A673 (cell line): ENCODE data around the gene QRSL1.

Experiments used
- EZH2 ChIP-seq: fragments of 200-600 bp; sonication (generic); IDR thresholded peaks from 2 replicates; pipeline ENCODE4 v1.6.1; 2017; ENCODE audit warnings: borderline replicate concordance, low read depth, mild to moderate bottlenecking, mixed read lengths, antibody characterized with exemption, low read length; ENCODE audit not compliant: poor library complexity, severe bottlenecking
- TF ChIP-seq, protein P1 (sequence below): fragments of 300-800, 200-600 bp; sonication (generic); conservative IDR thresholded peaks from 2 replicates; pipeline ENCODE4 v1.5.1; 2017; ENCODE audit warnings: low read depth, mild to moderate bottlenecking, antibody characterized with exemption, low read length, moderate library complexity, mixed read lengths

DNA sequence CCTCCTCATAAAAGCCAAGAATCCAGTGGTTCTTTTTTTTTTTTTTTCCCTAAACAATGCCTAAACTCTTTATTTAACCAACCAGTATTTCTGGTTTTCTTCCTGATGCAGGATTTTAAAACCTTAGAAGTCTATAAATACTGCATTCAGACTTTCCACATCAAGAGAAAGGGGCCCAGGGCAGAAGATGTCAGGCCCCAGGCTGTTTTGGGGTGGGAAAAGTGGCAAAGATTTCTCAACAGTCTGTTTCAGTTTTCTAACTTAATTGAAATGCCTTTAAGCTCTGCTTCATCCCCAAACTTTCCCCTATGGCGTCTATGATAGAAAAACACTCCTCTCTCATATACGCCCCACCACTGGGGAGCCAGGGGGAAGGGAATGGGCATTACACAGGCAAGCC is 33.1 kb downstream of the QRSL1 start:
- TF ChIP-seq, protein P1, sequence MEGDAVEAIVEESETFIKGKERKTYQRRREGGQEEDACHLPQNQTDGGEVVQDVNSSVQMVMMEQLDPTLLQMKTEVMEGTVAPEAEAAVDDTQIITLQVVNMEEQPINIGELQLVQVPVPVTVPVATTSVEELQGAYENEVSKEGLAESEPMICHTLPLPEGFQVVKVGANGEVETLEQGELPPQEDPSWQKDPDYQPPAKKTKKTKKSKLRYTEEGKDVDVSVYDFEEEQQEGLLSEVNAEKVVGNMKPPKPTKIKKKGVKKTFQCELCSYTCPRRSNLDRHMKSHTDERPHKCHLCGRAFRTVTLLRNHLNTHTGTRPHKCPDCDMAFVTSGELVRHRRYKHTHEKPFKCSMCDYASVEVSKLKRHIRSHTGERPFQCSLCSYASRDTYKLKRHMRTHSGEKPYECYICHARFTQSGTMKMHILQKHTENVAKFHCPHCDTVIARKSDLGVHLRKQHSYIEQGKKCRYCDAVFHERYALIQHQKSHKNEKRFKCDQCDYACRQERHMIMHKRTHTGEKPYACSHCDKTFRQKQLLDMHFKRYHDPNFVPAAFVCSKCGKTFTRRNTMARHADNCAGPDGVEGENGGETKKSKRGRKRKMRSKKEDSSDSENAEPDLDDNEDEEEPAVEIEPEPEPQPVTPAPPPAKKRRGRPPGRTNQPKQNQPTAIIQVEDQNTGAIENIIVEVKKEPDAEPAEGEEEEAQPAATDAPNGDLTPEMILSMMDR = no peak
- TF ChIP-seq EZH2 = no peak
